GM18858 (cell line): ENCODE results near the gene INSM2.
A peak's percentile ranks its signal among the peaks of the same experiment; 100 is the strongest.

Experiments used
- ATAC-seq: cut with Tn5 transposase; IDR thresholded peaks from one replicate; pipeline ENCODE4 v1.9.1; 2021; ENCODE audit not compliant: unreplicated experiment

INSM2 gene

DNA sequence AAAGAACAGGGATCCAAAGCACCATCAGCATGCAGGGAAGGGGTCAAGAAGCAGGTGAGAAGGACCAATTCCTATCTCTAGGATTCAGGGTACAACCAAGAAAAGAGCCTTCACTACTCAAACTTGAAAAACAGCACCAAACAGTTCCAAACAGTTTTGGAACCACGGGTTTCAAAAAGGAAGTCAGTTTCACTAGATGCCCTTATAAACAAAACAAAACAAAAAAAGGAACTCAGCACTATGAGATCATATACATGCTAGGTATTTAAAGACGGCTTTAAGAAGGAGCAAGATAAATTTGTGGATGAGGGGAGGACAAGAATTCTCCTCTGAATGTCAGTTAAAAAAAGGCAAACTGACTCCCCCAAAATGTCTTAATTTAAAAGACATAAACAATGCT lies 6.0 kb downstream of the INSM2 start:
- ATAC-seq, result peak; percentile 63

DNA sequence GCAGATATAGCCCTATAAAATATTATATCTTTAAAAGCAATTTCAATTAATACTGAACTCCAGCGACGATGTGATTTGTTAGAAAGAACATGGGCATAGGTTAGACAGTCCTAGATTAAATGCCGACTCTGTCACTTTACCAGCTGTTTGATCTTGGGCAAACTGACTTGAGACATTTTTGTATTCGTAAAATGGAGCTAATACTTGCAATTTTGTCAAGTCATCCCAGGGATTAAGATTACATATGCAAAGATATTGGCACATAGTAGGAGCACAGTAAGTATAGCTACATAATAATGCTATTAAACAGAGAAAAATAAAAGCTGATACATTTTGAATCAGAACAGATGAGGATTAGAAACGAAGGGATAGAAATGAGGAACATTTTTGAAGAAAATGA lies 9.0 kb downstream of the INSM2 start:
- no peak for ATAC-seq

DNA sequence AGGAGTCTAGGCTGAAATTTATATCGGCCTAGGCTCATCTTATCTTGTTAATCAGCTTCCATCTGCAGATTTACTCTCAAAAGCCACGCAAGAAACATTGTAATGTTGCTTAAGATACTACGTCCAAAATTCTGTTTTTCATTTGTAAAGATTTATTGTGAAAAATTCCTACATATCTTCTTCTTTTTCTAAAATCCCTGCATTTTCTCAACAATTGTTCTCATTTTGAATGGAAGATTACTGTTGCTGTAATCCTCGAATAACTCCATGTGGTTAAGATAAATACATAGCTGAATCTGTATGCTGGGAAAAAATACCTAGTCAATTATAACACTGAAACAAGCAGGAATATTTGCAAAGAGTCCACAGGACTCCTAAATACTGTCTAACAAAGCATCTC lies 15.6 kb downstream of the INSM2 start:
- ATAC-seq, result no peak

DNA sequence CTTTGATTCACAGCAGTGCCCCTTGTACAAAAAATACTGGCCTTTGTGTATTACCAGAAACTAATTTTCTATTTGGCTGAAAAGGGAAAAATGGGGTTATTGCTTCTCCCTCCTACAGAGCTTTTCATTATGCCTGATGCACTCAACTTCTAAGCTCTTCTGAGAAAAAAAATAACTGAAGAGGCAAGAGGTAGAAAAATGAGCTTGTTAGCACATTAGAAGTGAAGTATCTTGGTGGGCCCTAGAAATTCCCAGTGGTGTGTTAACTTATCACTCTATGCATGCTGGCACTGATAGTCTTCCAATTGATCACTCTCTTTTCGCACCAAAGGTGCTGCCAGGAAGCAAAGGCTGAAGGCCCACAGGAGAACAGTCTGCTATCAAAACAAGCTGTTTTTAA lies 17.1 kb downstream of the INSM2 start:
- ATAC-seq, result no peak

DNA sequence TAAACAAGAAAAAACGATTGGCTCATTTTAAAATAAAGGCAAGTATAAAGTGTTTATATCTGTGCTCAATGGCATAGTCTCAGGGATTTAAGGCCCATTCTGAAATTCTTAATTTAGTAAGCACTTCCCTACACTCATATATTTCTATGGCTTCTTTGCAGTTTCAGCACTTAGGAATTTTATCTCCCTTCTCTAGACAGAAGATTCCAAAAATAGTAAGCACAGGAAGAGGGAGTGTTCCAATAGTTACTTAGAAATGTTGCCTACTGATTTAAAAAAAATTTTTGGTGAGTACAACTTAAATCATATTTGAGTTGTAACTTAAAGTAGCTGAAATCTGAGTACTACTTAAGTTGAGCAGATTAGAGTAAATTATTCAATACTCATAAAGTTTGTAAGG lies 19.8 kb downstream of the INSM2 start:
- no peak for ATAC-seq

GRCh38 chr14:35556548-35556947 lies 22.6 kb downstream of the INSM2 start:
- ATAC-seq, result no peak

- no peak for ATAC-seq
Measured at GRCh38 chr14:35557221-35557747, 23.3 kb downstream of the INSM2 start.

DNA sequence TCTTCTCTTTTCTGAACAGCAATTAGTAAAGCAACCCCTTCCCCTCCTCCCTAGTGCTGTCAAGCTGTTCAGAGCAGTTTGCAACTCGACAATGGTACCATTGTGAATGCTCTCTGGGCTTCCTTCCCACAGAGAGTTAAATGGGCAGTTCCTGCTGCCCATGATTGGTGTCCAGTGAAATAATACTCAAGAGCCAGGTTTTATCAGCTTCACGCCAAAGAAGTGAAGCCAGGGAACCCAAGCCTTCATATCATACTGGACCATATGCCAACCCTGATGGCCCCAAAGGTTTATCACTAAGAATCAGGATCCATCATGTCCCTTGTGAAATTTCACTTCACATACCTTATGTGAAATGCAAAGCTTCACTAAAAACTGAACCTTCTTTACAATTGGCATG lies 24.7 kb downstream of the INSM2 start:
- no peak for ATAC-seq

DNA sequence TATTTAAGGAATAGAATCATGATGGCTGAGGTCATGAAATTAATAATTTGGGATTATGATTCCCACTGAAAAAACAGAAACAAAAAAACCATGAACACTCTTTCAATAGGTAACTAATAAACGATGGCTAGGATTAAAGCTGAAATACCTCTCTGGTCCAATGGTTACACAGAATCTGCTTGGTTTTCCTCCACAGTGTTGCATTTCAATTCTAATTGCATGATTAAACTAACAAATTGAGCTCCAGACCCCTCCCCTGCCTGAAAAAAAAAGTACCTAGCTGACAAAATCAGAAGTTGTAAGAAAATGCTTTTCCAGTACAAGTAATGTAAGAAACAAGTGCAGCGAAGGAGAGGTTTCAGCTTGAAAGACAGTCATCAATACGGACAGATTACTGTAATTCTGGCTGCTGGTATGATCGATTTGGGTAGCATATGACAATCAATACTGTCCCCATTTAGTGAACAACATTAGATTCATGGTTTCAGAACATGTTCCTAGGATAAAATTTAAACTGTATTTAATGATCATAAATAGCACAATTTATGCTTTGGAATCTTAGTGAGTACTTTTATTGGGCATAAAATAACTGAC lies 32.0 kb downstream of the INSM2 start:
- ATAC-seq, result no peak

GRCh38 chr14:35571598-35571997 lies 37.6 kb downstream of the INSM2 start:
- ATAC-seq, result no peak

DNA sequence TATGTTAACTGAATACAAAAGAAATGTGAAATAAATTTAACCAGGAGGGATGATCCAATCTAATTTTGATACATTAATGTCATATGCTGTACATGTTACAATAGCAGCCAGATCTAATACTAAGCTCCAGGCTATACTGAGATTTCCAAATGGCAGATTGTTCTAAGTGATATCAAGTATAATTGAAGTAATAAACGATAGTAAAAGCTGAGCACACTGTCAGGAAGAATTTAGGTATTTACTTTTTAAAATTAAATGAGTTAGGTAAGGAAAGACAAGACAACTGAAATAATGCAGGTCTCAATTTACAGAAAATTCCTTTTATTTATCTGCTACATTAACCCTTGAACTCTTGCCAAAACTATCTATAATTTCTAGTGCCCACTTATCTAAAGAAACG lies 39.9 kb downstream of the INSM2 start:
- ATAC-seq, result no peak

DNA sequence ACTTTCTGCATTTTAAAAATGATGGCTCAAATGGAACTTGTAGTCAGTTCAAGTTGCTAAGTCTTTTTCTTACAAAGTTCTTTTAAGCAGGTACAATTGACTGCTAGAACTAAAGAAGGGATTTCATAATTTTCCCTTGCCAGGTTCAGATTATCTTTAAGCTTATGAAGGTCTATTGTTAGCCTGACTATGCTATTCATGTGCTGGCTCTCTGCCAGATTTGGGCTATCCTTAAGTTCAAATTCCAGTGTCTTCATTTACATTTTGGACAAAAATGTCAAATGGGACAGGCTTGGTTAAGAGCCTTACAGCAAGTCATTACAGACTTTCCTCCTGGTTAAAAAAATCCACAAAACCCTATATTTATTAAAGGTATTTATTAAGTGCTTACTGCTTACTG lies 42.3 kb downstream of the INSM2 start:
- ATAC-seq, result no peak

DNA sequence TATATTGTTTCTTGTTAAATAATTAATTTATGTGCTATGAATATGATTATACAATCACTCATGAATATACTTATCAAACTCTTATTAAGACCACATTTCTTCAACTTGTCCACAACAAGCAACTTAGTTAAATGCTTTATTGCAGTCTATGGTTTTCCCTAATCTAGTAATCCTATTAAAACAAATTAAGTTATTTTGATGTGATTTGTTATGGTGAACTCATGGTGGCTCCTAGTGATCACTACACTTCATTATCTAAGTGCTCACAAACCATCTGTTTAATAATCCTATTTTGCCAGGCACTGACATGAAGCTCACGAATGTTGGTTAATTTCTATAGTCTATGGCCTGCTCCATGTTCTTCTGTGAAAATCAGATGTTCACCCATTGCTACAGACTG lies 42.9 kb downstream of the INSM2 start:
- no peak for ATAC-seq

DNA sequence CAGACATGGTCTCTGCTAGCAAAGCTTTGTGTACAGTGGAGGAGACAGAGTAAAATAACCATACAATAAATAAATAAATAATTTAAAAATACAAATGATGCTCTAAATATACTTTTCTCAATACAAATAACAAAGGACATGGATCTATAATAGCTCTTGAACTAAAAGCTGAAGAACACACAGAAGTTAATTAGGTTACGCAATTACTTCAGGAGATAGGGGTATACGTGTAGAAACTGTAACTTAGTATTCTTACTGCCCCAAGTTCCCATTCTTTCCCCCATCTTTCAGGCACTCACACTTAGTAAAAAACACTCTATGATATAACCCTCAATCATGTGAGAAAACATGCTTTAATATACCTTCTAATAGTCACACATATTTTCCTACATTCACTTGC lies 44.2 kb downstream of the INSM2 start:
- ATAC-seq, result no peak

- no peak for ATAC-seq
Measured at GRCh38 chr14:35578639-35579038, 44.7 kb downstream of the INSM2 start.
